Activated T-cell treated with anti-CD3 and anti-CD28 coated beads, Interleukin-2, amount 50 U/mL, for 72 hours (primary cell): ENCODE measurements around the gene DUSP7. TPM values are rescaled to one million over a fixed set of nuclear protein-coding genes. Genes with fewer than 3 reads are reported as not detected.
"Not testable (repeated sequence)": the region's sequence is repeated elsewhere in the genome, so short reads cannot be mapped to it uniquely, and the experiment has no call there.

Source experiments
- ATAC-seq, 2 donors: fragments of 150-1000 bp; cut with Tn5 transposase; replicated peaks in 1 of 2; 2 replicates each; pipeline ENCODE4 v1.10.0; 2021; ENCODE audit warnings: moderate library complexity in 2 of 2, mild to moderate bottlenecking in 1 of 2
- DNase-seq, 2 donors: peaks; one replicate each; pipeline ENCODE4 v3.0.0; 2021 to 2022; ENCODE audit warnings: mixed read lengths in 1 of 2
- H3K27ac Mint-ChIP-seq: one replicate; pipeline ENCODE4 v1.8.0; 2022; ENCODE audit warnings: mild to moderate bottlenecking, moderate library complexity, mixed read lengths
- H3K27me3 Mint-ChIP-seq: one replicate; pipeline ENCODE4 v1.8.0; 2022; ENCODE audit warnings: low read depth, mixed read lengths
- H3K36me3 Mint-ChIP-seq, 2 donors: one replicate each; pipeline ENCODE4 v1.8.0; 2022; ENCODE audit warnings: mixed read lengths in 2 of 2, mild to moderate bottlenecking in 1 of 2; ENCODE audit not compliant: insufficient read depth in 2 of 2
- H3K4me1 Mint-ChIP-seq: one replicate; pipeline ENCODE4 v1.8.0; 2022; ENCODE audit warnings: low read depth, mixed read lengths
- H3K4me3 Mint-ChIP-seq, 2 donors: one replicate each; pipeline ENCODE4 v1.8.0; 2022; ENCODE audit warnings: mild to moderate bottlenecking in 2 of 2, mixed read lengths in 2 of 2, moderate library complexity in 2 of 2
- H3K9me3 Mint-ChIP-seq, 2 donors: one replicate each; pipeline ENCODE4 v1.8.0; 2022; ENCODE audit warnings: mixed read lengths in 2 of 2
- total RNA-seq, 2 donors: library from RNA; stranded (reverse); gene quantifications; one replicate each; pipeline ENCODE4 v1.2.3, GENCODE V29; 2022

DUSP7 gene
- total RNA-seq, 2 donors from 2014 or later = 12.8 to 15.7 TPM

DNA sequence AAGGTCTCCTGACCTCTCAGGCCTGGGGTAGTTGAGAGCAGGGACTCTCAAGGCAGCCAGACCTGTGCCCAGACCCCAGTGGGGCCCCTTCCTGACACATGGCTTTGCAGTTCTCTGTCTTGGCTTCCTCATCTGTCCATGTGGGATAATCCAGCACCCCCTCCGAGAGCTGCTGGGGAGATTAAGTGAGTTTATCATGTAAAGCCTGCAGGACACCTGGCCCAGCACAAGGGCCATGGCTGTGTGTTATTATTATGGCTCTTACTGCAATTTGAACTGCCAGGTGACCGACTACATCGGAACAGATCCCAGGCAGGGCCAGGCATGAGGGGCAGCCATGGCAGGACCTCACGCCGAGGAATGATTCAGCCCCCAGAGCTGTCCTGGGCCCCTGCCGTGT is 12.6 kb downstream of the DUSP7 start:
- no peak for ATAC-seq
- Mint-ChIP-seq H3K9me3 (no peaks in the 10 kb centered on the region), H3K4me1 (peaks cover 18% of the 10 kb centered on the region), H3K4me3 (no peak overlapping the region), H3K27ac (no peak overlapping the region), H3K36me3 (no peaks in the 10 kb centered on the region), H3K27me3 (no peaks in the 10 kb centered on the region)
- no peak for DNase-seq

DNA sequence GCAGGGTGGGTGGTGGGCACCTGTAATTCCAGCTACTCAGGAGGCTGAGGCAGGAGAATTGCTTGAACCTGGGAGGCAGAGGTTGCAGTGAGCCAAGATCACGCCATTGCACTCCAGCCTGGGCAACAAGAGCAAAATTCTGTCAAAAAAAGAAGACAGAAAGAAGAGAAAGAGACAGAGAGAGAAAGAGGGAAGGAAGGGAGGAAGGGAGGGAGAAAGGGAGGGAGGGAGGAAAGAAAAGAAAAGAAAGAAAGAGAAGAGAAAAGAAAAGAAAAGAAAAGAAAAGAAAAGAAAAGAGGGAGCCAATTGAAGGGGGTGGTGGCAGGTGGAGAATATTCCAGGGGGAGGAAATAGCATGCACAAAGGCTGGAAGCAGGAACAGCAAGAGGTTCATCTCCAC is 13.3 kb downstream of the DUSP7 start:
- not testable (repeated sequence) for H3K27ac Mint-ChIP-seq, ATAC-seq, H3K4me3 Mint-ChIP-seq, DNase-seq, H3K36me3 Mint-ChIP-seq, H3K27me3 Mint-ChIP-seq, H3K9me3 Mint-ChIP-seq
- H3K4me1 Mint-ChIP-seq = peaks cover 13% of the 10 kb centered on the region

DNA sequence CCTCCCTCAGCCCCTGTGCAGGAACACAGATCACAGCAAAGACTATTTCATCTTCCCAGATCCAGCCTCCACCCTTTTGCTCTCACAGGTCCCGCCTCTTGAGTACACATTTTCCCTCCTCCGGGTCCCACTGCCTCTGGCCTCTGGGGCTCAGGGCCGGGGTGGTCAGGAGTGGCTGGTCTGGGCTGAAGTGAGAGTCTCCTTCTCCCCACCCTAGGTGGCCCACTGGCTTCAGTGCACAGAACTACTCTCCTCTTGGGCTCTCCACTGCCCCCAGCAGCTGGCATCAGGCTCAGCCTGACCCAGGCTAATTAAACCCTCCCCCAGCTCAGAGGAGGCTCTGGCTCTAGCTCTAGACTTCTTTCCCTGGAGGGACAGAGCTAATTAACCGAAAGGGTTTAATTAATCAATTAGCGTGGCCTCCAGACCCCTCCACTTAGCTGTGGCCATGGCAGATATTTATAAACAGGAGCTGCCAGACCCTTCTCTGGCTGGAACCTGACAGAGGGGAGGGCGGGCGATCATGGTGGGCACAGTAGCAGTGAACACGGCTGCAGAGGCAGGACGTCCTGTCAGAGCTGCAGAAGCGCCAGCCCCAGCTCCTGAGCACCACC is 15.1 kb downstream of the DUSP7 start:
- DNase-seq = no peak
- ATAC-seq = no peak
- Mint-ChIP-seq H3K36me3 (no peaks in the 10 kb centered on the region), H3K27me3 (no peaks in the 10 kb centered on the region), H3K4me1 (peaks cover 13% of the 10 kb centered on the region), H3K4me3 (no peak overlapping the region), H3K27ac (peak overlapping the region; percentile 48), H3K9me3 (no peaks in the 10 kb centered on the region)

DNA sequence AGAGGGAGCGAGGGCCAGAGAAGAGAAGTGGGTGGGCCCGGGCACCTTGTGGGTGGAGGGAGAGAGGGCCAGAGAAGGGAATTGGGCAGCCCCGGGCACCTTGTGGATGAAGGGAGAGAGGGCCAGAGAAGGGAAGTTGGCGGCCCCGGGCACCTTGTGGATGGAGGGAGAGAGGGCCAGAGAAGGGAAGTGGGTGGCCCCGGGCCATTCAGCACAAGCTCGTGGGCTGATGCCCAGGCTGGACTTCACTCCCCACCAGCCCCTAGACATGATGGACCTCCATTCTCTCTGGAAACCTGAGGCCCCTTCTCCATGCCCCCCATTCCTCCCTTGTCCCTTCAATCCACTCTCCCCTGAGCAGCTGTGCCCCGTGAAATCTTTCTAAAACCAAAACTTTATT is 15.8 kb downstream of the DUSP7 start:
- H3K36me3 Mint-ChIP-seq = no peaks in the 10 kb centered on the region
- peaks cover 13% of the 10 kb centered on the region for H3K4me1 Mint-ChIP-seq
- DNase-seq (no peak), ATAC-seq (no peak)
- H3K27ac Mint-ChIP-seq = peak overlapping the region; percentile 48
- H3K27me3 Mint-ChIP-seq = no peaks in the 10 kb centered on the region
- H3K4me3 Mint-ChIP-seq = no peak overlapping the region
- no peaks in the 10 kb centered on the region for H3K9me3 Mint-ChIP-seq

DNA sequence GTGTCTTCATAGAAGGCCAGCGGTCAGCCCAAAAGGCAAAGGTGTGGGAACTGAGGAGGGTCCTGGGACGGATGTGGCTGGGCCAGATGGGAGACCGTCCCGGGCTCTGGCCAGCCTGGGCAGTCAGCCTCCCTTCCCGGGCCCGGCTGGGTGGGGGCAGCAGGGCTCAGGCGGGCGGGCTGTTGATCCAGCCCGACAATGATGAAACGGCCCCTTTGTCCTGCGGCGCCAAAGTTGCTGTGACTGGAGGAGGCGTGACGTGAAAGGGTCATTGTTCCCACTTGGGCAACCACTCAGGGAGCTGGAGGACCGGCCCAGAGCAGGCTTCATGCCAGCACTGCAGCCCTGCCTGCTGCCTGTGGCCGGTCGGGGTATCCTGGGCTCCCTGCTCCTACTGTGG is 16.5 kb downstream of the DUSP7 start:
- Mint-ChIP-seq H3K4me1 (peaks cover 6% of the 10 kb centered on the region), H3K36me3 (no peaks in the 10 kb centered on the region), H3K27me3 (no peaks in the 10 kb centered on the region), H3K4me3 (no peak overlapping the region), H3K9me3 (no peaks in the 10 kb centered on the region), H3K27ac (no peak overlapping the region)
- ATAC-seq (no peak), DNase-seq (no peak)

DNA sequence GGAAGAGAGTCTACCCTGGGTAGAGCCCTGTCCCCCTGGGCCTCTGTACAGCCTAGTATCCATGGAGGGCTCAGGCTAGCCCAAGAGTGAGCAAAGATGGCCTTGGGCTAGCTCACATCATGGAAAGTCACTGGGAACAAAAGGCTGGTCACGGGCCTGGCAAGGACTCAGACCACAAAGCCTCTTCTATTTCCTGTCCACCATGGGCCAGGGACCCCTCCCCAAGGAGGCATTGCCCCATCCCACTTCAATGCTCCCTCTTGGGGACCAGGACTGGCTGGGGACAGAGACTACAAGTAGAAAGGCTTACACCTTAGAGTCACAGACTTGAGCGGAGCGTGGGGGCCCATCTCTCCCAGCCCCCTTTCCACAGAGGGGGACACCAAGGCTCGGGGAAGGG is 16.9 kb downstream of the DUSP7 start:
- H3K9me3 Mint-ChIP-seq = no peaks in the 10 kb centered on the region
- ATAC-seq = no peak
- H3K27me3 Mint-ChIP-seq = no peaks in the 10 kb centered on the region

DNA sequence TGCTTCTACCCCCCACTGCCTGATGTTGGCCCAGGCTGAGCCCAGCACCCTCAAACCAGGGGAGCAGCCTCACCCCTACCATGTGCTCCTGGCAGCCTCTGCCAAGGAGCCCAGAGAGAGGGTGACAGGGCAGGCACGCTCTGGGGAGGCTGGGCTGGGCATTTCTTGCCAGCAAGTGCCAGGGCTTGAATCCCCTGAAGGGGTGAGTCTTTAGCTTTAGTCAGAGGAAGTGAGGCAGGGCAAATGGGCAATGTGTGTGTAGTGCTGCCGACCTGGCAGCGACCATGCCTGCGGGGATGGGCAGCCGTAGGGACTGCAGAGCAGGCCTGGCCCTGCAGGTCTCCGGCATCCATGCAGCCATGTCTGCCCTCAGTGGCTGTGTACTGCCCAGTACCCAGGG is 18.1 kb downstream of the DUSP7 start:
- H3K27ac Mint-ChIP-seq = no peak overlapping the region
- no peaks in the 10 kb centered on the region for H3K9me3 Mint-ChIP-seq
- H3K36me3 Mint-ChIP-seq = no peaks in the 10 kb centered on the region
- H3K4me3 Mint-ChIP-seq = no peak overlapping the region
- ATAC-seq (no peak), DNase-seq (no peak)
- H3K27me3 Mint-ChIP-seq = no peaks in the 10 kb centered on the region
- H3K4me1 Mint-ChIP-seq = peaks cover 6% of the 10 kb centered on the region

More for the DNA sequence above, 16.9 kb downstream of the DUSP7 start:
- no peak for DNase-seq
- no peak overlapping the region for H3K4me3 Mint-ChIP-seq
- peaks cover 6% of the 10 kb centered on the region for H3K4me1 Mint-ChIP-seq
- H3K27ac Mint-ChIP-seq = no peak overlapping the region
- no peaks in the 10 kb centered on the region for H3K36me3 Mint-ChIP-seq

DNA sequence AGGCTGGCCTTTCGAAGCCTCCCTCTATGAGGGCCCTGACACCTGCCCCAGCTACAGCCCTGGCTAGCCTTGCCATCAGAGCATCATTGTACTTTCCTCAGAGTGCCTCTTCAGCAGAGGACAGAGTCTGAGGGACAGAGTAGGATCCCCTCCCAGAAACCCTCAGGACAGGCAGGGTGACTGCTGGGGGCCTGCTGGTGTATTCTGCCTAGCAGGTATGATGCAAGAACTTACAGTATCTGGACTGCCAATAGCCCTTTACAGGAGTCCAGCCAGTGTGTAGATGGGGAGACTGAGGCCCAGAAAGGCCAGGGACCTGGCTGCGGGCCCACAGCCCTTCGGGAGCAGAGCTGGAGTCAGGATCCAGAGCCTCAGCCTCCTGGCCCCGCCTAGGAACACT is 19.1 kb downstream of the DUSP7 start:
- Mint-ChIP-seq H3K27me3 (no peaks in the 10 kb centered on the region), H3K27ac (no peak overlapping the region)

DNA sequence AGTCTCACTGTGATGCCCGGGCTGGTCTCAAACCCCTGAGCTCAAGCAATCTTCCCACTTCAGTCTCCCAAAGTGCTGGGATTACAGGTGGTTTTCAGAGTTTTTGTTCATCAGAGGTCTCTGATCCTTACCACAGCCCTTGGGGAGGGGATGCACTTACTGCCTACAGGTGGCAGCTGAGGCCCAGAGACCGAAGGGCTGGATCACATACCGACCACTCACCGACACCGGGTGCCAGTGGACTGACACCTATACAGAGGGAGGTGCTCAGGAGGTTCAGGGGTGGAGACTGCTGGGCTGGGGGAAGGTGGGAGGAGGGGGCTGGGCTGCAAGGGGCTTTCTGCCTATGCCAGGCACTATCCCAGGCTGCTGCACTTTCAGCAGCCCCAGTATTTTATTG is 19.5 kb downstream of the DUSP7 start:
- H3K27ac Mint-ChIP-seq = no peak overlapping the region

More for the DNA sequence above, 19.1 kb downstream of the DUSP7 start:
- ATAC-seq = no peak
- Mint-ChIP-seq H3K9me3 (no peaks in the 10 kb centered on the region), H3K4me1 (peaks cover 6% of the 10 kb centered on the region), H3K4me3 (no peak overlapping the region), H3K36me3 (no peaks in the 10 kb centered on the region)
- no peak for DNase-seq

DNA sequence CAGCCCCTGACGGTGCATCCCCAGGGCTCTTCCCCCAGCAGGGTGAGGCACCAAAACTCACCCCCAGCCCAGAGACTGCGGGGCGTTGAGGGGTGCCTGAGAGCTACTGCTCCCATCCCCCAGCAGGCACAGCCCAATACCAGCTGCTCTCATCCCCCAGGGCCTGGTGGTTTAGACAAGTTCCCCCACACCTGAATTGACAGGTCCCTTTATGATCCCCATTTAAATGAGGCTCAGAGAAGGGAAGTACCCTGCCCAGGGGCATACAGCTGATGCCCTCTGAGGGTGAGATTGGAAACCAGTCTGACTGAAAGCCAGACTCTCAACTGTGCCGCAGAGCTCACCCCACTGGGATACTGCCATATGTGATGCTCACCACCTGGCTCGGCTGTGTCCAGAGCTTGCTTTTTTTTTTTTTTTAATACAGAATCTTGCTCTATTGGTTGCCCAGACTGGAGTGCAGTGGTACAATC is 20.1 kb downstream of the DUSP7 start:
- Mint-ChIP-seq H3K4me3 (no peak overlapping the region), H3K27ac (no peak overlapping the region), H3K36me3 (no peaks in the 10 kb centered on the region), H3K4me1 (no peaks in the 10 kb centered on the region), H3K27me3 (no peaks in the 10 kb centered on the region), H3K9me3 (no peaks in the 10 kb centered on the region)
- peak in 1 of 2 donors; percentile 27 for ATAC-seq
- no peak for DNase-seq

More for the DNA sequence above, 19.5 kb downstream of the DUSP7 start:
- no peak overlapping the region for H3K4me3 Mint-ChIP-seq
- no peaks in the 10 kb centered on the region for H3K27me3 Mint-ChIP-seq
- H3K9me3 Mint-ChIP-seq = no peaks in the 10 kb centered on the region
- ATAC-seq (peak; percentile 34 to 47), DNase-seq (no peak)
- peaks cover 3% of the 10 kb centered on the region for H3K4me1 Mint-ChIP-seq
- H3K36me3 Mint-ChIP-seq = no peaks in the 10 kb centered on the region

DNA sequence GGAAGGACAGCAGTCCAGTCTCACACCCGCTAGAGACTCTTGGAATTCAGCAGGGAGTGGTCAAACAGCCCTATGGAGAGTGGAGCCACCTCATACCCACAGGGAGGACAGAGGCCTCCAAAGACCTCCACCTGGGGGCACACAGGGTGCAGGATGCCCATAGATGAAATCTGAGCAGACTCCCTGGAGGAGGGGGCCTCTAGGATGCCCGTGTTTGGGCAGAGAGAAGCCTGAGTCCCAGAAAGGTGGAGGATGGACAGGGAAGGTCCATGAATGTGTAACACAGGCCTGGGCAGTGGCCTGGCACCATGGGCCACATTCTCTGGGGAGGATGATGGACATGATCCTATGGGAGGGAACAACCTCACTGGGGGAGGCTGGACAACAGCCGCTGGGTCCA is 21.7 kb downstream of the DUSP7 start:
- no peaks in the 10 kb centered on the region for H3K4me1 Mint-ChIP-seq
- H3K36me3 Mint-ChIP-seq = no peaks in the 10 kb centered on the region

DNA sequence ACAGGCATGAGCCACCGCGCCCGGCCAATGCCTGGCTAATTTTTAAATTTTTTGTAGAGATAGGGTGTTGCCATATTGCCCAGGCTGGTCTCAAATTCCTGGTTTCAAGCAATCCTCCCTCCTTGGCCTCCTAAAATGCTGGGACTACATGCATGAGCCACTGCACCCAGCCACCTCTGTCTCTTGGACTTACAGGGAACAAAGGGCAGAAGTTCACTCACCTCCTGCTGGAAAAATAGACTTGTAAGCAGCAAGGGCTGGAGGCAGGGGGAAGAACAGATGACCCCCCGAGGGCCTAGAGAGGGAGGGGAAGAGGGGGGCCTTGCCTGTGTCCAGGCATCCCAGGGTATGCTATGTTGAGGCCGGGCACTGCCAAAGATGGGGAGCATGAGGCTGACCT is 22.2 kb downstream of the DUSP7 start:
- H3K27ac Mint-ChIP-seq = no peak overlapping the region
- H3K27me3 Mint-ChIP-seq = no peaks in the 10 kb centered on the region
- no peak overlapping the region for H3K4me3 Mint-ChIP-seq
- ATAC-seq (no peak), DNase-seq (no peak)
- H3K9me3 Mint-ChIP-seq = no peaks in the 10 kb centered on the region
- no peaks in the 10 kb centered on the region for H3K36me3 Mint-ChIP-seq
- H3K4me1 Mint-ChIP-seq = no peaks in the 10 kb centered on the region

More for the DNA sequence above, 21.7 kb downstream of the DUSP7 start:
- H3K27ac Mint-ChIP-seq = no peak overlapping the region
- no peaks in the 10 kb centered on the region for H3K27me3 Mint-ChIP-seq
- ATAC-seq (no peak), DNase-seq (no peak)
- no peaks in the 10 kb centered on the region for H3K9me3 Mint-ChIP-seq
- H3K4me3 Mint-ChIP-seq = no peak overlapping the region

DNA sequence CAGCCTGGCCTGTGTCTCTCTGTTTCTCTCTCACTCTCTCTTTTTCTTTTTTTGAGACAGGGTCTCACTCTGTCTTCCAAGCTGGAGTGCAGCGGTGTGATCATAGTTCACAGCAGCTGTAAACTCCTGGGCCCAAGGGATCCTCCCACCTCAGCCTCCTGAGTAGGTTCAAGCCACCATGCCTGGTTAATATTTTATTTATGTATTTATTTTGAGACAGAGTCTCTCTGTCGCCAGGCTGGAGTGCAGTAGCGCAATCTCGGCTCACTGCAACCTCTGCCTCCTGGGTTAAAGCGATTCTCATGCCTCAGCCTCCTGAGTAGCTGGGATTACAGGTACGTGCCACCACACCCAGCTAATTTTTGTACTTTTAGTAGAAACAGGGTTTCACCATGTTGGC is 22.6 kb downstream of the DUSP7 start:
- not testable (repeated sequence) for H3K9me3 Mint-ChIP-seq, H3K36me3 Mint-ChIP-seq, H3K27ac Mint-ChIP-seq, H3K27me3 Mint-ChIP-seq, H3K4me3 Mint-ChIP-seq, ATAC-seq, DNase-seq, H3K4me1 Mint-ChIP-seq

DNA sequence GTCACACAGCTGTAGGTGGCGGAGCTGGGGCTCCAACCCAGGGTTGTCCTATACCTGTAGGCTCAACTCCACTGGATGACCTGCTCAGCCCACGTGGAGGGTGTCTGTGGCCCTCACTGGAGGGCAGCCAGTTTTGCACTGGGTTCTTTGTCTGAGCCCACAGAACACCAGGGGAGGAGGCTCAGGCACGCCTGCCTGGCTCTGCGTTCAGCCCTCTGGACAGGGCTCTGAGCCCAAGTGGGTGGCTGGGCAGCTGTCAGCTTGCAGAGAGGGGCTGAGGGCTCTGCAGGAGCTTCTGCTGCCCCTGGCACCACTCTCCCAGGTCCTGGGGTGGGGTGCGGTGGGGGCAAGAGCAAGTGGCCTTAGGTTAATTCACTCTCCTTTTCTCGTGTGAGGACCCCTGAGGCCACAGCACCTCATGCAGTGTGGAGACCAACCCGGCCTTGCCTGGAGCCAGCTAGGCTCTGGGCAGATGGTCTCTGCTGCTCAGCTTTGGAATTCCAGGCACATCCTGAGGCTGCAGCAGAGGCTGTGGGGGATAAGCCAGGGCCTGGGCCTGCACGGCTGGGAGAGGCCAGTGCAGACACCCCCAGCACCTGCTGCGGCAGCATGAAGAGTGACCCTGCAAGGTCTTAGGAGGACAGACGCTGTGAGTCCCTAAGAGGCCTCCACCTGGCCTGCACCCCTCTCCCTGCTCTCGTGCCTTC is 23.5 kb downstream of the DUSP7 start:
- no peak overlapping the region for H3K27ac Mint-ChIP-seq
- no peak overlapping the region for H3K4me3 Mint-ChIP-seq
- H3K9me3 Mint-ChIP-seq = no peaks in the 10 kb centered on the region
- H3K4me1 Mint-ChIP-seq = no peaks in the 10 kb centered on the region
- DNase-seq (no peak), ATAC-seq (no peak)
- no peaks in the 10 kb centered on the region for H3K36me3 Mint-ChIP-seq
- H3K27me3 Mint-ChIP-seq = no peaks in the 10 kb centered on the region
